Activated T-cell treated with anti-CD3 and anti-CD28 coated beads, Interleukin-2, amount 50 U/mL, for 1 hour (primary cell): ENCODE data around the gene PRKN.

Experiments
- DNase-seq: peaks from one replicate; pipeline ENCODE4 v3.0.0-alpha.2; 2020

PRKN gene

GRCh38 chr6:162727322-162728182 is at the start of gene PRKN, which contains the start of gene PACRG:
Gene PRKN, minus strand, starts transcription at chr6:162727766.
Gene PACRG, plus strand, starts transcription at chr6:162727974.
- DNase-seq: peak; percentile 98

- no peak for DNase-seq
These were observed 49.5 kb upstream of the PRKN start for GRCh38 chr6:162777091-162777490.

GRCh38 chr6:162773996-162774395 is 46.4 kb upstream of the PRKN start:
- DNase-seq: no peak

- DNase-seq: no peak
These were observed 44.9 kb upstream of the PRKN start for GRCh38 chr6:162772466-162772865.

- DNase-seq: no peak
These were observed 43.4 kb upstream of the PRKN start for GRCh38 chr6:162770955-162771354.

- DNase-seq: no peak
These were observed 42.6 kb upstream of the PRKN start for GRCh38 chr6:162770136-162770535.

GRCh38 chr6:162753775-162754174 is 26.2 kb upstream of the PRKN start:
- no peak for DNase-seq

- no peak for DNase-seq
These were observed 23.8 kb upstream of the PRKN start for GRCh38 chr6:162751211-162751859.

- DNase-seq: no peak
These were observed 23.2 kb upstream of the PRKN start for GRCh38 chr6:162750776-162751175.

GRCh38 chr6:162736961-162737360 is 9.4 kb upstream of the PRKN start:
- DNase-seq: no peak

GRCh38 chr6:162733489-162733888 is 5.9 kb upstream of the PRKN start:
- DNase-seq: no peak

GRCh38 chr6:162730502-162730901 is 2.9 kb upstream of the PRKN start:
- no peak for DNase-seq

- no peak for DNase-seq
These were observed 1.1 kb upstream of the PRKN start for GRCh38 chr6:162728706-162729105.

GRCh38 chr6:162728197-162728596 is 631 bp upstream of the PRKN start:
- no peak for DNase-seq

GRCh38 chr6:162726947-162727321 is 632 bp downstream of the PRKN start:
- DNase-seq: no peak

GRCh38 chr6:162722633-162723032 is 4.9 kb downstream of the PRKN start:
- no peak for DNase-seq

- no peak for DNase-seq
These were observed 5.3 kb downstream of the PRKN start for GRCh38 chr6:162722226-162722625.

- no peak for DNase-seq
These were observed 6.2 kb downstream of the PRKN start for GRCh38 chr6:162721404-162721687.

- no peak for DNase-seq
These were observed 8.0 kb downstream of the PRKN start for GRCh38 chr6:162719528-162719927.

- no peak for DNase-seq
These were observed 12.0 kb downstream of the PRKN start for GRCh38 chr6:162715601-162716000.

- DNase-seq: no peak
These were observed 13.4 kb downstream of the PRKN start for GRCh38 chr6:162713974-162714780.

GRCh38 chr6:162712694-162713093 is 14.9 kb downstream of the PRKN start:
- DNase-seq: no peak

- DNase-seq: no peak
These were observed 16.2 kb downstream of the PRKN start for GRCh38 chr6:162711376-162711775.

- no peak for DNase-seq
These were observed 16.6 kb downstream of the PRKN start for GRCh38 chr6:162710936-162711335.
